ENCODE measurements around the gene C2CD4A.

Gene C2CD4A, protein sequence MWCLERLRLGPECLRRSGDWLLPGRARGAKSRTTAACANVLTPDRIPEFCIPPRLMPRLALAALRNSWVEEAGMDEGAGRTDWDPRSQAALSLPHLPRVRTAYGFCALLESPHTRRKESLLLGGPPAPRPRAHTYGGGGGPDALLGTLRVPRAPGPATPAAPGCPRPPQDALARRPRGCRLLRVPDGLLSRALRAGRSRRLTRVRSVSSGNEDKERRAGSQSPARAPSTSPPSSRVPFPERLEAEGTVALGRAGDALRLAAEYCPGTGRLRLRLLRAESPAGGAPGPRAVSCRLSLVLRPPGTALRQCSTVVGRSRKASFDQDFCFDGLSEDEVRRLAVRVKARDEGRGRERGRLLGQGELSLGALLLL

DNA sequence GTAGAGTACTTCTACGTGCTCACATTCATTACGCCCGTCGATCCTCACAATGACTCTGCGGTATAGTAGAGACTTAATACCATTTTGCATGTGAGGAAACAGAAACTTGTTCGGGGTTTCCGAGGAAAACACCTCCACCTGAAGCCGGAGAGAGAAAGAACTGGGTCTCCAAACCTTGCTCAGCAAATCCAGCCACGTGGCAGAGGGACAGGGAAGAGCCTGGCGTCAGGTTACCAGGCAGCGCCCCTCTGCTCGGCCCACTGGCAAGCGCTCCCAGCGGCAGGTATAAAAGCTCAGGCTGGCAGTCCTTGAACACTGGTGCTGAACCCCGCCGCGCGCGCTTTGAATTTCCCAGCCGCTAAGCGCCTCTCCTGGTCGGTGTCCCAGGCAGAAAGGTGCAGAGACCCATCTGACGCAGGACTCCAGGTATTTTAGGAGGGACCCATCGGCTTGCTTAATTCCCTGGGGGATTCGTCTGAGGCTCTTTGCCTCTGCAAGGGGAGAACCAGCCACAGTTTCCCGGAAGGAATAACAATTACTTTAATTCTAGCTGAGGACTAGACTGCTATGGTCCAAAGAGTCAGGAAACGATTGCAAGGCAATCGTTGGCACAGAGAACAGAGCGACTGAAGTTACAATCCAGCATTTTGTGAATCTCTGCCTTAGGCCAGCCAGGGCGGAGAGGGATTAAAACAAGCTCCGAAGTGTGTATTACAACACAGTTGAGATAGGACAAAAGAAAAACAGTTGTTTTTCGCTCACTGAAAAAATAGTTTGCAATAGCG, at the start of gene C2CD4A:
TSS of gene C2CD4A (plus strand) at position 315 of the 785 bp plus-strand sequence. CDS start 637 bp downstream, outside the sequence.
- DNase-seq (ENCODE audit: low spot score), result peak; percentile 49
- in situ Hi-C loops (cut with MboI; ENCODE audit: low sequenced_read_pairs, unreplicated experiment), result loop anchor here (10.0 kb wide), 1 partner anchor 192 kb away; no protein-coding TSS in a partner anchor
- TF ChIP-seq, protein P1, sequence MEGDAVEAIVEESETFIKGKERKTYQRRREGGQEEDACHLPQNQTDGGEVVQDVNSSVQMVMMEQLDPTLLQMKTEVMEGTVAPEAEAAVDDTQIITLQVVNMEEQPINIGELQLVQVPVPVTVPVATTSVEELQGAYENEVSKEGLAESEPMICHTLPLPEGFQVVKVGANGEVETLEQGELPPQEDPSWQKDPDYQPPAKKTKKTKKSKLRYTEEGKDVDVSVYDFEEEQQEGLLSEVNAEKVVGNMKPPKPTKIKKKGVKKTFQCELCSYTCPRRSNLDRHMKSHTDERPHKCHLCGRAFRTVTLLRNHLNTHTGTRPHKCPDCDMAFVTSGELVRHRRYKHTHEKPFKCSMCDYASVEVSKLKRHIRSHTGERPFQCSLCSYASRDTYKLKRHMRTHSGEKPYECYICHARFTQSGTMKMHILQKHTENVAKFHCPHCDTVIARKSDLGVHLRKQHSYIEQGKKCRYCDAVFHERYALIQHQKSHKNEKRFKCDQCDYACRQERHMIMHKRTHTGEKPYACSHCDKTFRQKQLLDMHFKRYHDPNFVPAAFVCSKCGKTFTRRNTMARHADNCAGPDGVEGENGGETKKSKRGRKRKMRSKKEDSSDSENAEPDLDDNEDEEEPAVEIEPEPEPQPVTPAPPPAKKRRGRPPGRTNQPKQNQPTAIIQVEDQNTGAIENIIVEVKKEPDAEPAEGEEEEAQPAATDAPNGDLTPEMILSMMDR (IDR thresholded peaks at IDR 0.05; ENCODE audit: borderline replicate concordance, control extremely low read depth, extremely low read depth, insufficient read depth, missing control alignments), result no peak

DNA sequence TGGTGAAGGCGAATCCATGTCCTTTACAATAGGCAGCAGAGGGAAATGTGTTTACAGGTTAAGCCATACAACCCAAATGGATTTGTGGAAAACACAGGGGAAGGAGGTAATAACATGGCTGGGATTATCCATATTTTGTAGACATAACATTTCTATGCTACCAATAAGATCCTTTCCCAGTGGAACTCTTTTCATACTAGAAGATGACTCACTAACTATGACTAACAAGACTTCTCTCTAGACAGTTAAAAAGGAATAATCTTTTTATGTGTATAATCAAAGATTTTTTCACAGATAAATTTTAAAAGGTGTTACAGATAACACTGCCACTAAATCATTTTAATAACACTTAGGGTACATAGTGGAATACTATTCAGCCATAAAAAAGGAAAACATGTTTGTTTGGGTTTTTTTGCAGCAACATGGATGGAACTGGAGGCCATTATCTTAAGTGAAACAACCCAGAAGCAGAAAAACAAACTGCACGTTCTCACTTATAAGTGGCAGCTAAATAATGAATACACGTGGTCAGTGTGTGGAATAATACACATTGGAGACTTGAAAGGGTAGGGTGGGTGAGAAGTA, 46.1 kb upstream of the C2CD4A start:
- DNase-seq (ENCODE audit: low spot score), result no peak

DNA sequence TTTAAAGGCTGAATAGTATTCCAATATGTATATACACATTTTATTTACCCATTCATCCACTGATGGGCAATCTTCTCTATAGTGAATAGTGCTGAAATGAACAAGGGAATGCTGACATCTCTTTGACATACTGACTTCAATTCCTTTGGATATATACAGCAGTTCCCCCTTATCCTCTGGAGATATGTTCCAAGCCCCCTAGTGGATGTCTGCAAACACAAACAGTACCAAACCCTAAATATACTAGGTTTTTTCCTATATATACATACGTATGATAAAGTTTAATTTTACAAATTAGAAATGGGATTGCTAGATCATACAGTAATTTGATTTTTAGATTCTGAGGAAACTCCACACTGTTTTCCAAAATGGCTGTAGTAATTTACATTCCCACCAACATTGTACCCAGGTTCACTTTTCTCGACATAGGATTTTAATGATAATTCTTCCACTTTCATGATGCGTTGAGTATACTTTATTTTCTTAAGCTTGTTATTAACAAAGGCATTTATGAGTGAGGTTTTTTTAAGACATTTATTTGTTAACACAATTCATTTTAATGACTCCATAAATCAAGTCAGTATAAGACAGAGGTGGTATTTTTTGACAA, 44.7 kb upstream of the C2CD4A start:
- in situ Hi-C loops (cut with MboI; ENCODE audit: low sequenced_read_pairs, unreplicated experiment), result no loop called here
- TF ChIP-seq, protein P1 (IDR thresholded peaks at IDR 0.05; ENCODE audit: borderline replicate concordance, control extremely low read depth, extremely low read depth, insufficient read depth, missing control alignments), result no peak
- DNase-seq (ENCODE audit: low spot score), result no peak

More for the DNA sequence above, 46.1 kb upstream of the C2CD4A start:
- in situ Hi-C loops (cut with MboI; ENCODE audit: low sequenced_read_pairs, unreplicated experiment), result no loop called here
- TF ChIP-seq, protein P1 (IDR thresholded peaks at IDR 0.05; ENCODE audit: borderline replicate concordance, control extremely low read depth, extremely low read depth, insufficient read depth, missing control alignments), result no peak

DNA sequence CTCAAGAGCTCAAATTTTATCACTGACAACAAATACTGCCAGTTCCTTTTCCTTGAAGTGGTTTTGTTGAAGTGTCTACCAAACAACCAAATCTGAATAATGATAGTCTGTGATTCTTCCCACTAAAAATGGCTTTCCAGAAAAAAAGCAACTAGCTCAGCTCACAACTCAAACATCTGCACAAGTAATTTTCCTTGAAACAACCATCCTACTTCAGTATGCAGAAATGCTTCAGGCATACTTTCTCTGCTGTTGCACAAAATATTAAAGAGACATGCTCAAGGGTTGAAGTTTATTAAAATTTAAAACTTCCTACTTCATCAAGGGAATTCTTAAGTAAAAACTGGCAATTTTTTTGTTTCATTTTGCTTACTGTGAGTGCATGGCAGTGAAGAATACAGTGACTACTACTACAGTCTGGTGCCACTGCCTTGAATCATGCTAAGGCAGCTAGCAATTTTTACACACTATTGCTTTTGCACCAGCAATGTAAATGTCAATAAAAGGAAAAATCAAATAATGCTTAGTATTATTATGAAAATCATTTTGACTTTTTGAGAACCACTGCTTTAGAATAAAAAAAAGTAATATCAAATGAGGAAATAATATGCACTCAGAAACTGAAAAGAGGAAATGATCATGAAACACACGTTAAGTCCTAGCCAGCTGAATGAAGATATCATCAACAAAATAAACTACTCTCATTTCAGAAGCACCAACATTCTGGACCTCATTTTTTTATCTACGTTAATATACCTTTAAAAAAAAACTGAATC, 40.1 kb upstream of the C2CD4A start:
- no peak for DNase-seq (ENCODE audit: low spot score)
- in situ Hi-C loops (cut with MboI; ENCODE audit: low sequenced_read_pairs, unreplicated experiment), result no loop called here
- TF ChIP-seq, protein P1 (IDR thresholded peaks at IDR 0.05; ENCODE audit: borderline replicate concordance, control extremely low read depth, extremely low read depth, insufficient read depth, missing control alignments), result no peak

DNA sequence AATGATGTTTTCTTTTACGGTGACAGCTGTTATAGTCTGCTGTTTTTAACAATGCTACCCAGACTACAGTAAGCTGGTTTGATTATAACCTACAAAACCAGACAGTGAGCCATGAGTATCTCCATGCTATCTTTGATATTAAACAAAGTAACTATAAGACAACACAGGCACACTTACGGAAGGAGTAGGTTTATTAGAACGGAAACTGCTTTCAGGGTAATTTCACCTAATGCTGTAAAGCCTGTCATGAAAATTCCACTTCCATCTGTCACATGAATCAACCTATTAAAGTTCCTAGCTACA, 39.6 kb upstream of the C2CD4A start:
- TF ChIP-seq, protein P1 (IDR thresholded peaks at IDR 0.05; ENCODE audit: borderline replicate concordance, control extremely low read depth, extremely low read depth, insufficient read depth, missing control alignments), result no peak
- in situ Hi-C loops (cut with MboI; ENCODE audit: low sequenced_read_pairs, unreplicated experiment), result no loop called here
- no peak for DNase-seq (ENCODE audit: low spot score)

Data from GM13976 (cell line).